HG03039 (cell line): ENCODE measurements around the gene DEXI.

Source experiments
- ATAC-seq: cut with Tn5 transposase; IDR thresholded peaks from one replicate; pipeline ENCODE4 v1.9.1; 2021; ENCODE audit warnings: mild to moderate bottlenecking, moderate library complexity; ENCODE audit not compliant: unreplicated experiment

DEXI gene

DNA sequence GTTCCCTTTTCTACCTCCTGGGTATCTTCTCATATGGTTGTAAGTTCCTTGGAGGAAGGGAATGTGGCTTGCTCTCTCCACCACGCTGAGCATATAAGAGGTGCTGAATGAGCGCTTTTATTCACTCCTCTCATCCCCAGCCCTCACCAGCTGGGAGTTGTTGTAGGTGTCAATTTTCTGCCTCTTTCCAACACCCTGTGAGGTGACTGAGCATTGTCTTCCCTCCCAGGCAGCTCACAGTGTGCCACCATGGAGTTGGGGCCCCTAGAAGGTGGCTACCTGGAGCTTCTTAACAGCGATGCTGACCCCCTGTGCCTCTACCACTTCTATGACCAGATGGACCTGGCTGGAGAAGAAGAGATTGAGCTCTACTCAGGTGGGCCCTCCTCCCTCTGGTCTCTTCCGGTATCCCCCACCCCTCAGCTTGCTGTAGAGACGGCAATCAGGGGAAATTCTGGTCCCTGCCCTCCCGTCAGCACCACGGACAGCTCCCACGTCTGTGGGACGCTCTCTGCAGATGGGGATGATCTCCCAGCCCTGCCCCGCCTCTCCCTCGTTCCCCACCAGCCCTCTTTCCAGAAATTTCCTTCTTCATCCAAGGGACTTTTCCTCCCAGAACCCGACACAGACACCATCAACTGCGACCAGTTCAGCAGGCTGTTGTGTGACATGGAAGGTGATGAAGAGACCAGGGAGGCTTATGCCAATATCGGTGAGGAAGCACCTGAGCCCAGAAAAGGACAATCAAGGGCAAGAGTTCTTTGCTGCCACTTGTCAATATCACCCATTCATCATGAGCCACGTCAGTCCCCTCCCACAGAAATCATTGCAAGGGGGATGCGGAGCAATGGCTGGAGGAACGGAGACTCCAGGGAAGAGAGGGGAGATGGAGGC is 47.0 kb downstream of the DEXI start:
- no peak for ATAC-seq

DNA sequence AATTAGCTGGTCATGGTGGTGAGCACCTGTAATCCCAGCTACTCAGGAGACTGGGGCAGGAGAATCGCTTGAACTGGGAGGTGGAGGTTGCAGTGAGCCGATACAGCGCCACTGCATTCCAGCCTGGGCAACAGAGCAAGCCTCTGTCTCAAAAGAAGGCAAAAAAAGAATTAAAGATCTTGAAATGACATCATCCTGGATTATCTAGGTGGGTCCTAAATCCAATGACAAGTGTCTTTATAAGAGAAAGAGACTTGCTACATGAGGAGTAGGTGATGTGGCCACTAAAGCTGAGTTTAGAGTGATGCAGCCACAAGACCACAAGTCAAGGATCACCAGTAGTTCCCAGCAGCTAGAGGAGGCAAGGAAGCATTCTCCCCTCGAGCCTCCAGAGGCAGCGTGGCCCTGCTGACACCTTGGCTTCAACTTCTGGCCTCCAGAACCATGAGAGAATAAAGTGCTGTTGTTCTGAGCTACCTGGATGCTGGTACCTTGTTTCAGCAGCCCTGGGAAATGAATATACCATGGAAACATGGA is 49.4 kb downstream of the DEXI start:
- ATAC-seq = no peak

DNA sequence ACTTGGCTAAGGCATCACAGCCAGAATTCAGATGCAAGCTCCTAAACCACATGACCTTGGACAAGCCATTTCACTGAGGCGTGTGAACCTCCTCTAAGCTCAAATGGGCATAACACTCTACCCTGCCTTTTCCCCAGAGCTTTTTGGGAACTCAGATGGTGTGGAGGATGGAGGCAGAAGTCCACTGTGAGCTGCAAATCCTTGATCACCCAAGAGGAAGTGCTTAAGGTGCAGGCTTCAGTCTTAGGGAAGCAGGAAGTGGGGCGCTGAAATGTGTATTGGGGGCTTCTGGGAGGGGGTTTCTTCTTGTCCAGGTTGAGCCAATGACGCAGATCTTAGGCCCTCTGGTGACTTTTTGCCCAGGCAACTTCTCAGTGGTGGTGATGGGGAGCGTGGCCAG is 52.4 kb downstream of the DEXI start:
- ATAC-seq = no peak

DNA sequence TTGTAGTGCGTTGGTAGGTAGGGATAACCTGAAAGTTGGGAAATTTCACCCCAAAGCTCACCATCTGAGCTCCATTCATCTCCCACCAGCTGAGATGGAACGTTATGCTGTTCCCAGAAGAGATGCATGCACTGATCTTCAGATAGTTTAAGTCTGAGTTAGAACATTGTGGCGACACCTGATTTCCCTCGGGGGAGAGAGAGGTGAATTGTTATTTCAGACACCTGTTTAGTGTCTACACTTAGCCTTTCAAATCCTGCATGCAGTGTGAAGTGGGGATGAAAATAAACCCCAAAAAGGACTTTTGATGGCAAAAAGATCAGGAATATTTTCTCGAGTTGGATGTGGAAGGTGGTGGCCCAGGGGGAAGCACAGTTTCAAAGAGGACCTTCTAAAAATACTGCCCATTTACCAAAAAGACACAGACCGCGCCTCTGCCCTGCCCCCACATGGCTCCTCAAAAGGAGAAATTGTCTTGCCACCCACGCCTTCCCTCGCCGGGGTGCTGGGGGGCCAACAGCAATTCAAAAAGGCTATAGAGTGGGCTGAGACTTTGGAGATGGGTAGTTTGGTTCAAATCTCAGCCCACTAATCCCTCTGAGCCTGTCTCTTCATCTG is 53.8 kb downstream of the DEXI start:
- no peak for ATAC-seq

- ATAC-seq = no peak
These were observed 57.0 kb downstream of the DEXI start for GRCh38 chr16:10885246-10885645.

GRCh38 chr16:10883004-10883403 is 59.3 kb downstream of the DEXI start:
- ATAC-seq = no peak

GRCh38 chr16:10881479-10882030 is 60.7 kb downstream of the DEXI start:
- ATAC-seq = no peak

- no peak for ATAC-seq
These were observed 61.4 kb downstream of the DEXI start for GRCh38 chr16:10880594-10881452.

DNA sequence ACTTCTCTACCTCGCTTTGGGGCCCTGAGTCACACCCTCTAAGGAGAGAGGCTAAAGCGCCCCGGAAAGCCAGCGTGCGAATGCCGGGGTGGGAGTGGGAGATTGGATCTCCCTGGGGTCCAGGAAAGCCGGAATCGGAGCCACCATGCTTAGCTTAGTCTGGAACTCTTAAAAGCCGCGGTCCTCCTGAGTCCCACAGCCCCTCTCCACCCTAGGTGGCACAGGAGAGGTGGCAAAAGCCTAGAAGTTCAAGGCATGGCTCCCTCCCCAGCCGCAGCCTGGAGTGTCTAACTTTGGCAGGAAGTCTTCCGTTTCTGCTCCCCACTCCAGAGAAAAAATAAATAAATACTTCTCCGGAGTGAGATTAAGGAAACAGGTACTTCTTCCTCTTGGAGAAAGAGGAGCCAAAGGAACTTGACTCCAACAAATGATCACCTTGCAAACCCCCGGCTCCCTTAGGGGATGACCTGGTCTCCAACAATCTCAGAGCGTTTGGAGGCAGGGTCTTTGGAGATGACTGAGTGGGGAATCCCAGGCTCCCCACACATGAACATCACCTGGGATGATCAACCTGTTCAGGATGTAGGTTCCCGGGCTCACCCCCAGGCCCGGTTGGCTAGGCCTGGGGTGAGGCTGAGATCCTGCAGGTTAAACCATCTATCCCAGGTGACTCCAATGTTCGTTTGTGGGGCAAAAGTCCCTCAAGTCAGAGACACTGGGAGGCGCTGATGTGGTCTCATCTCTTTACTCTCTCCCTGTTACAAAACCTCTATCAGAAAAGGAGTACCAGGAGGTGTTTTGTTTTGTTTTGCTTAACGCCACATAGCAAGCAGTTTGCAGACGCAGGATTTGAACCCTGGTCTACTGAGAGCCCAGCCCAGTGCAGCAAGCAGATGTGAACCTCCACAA is 62.3 kb downstream of the DEXI start:
- ATAC-seq = no peak
